Astrocyte (in vitro differentiated cells and primary cell): ENCODE measurements around the gene IGFBP1. TPM values are rescaled to one million over a fixed set of nuclear protein-coding genes. Genes with fewer than 3 reads are reported as not detected.
"Not testable (repeated sequence)": the region's sequence is repeated elsewhere in the genome, so short reads cannot be mapped to it uniquely, and the experiment has no call there.

Experiments used
- DNase-seq: peaks from one replicate; pipeline ENCODE4 v3.0.0-alpha.2; 2010; ENCODE audit warnings: low read depth
- FAIRE-seq: peaks from 2 replicates; lab custom pipeline; 2011; peaks lifted over from hg19 to GRCh38; lab: Jason Lieb, UNC
- H2AFZ ChIP-seq: 2 replicates; pipeline ENCODE4 v1.6.0; 2012; ENCODE audit warnings: low read depth, low read length, inconsistent platforms
- H3K27ac ChIP-seq: 2 replicates; pipeline ENCODE4 v1.5.1; 2011; ENCODE audit warnings: low read depth, low read length, inconsistent platforms
- H3K27me3 ChIP-seq: 2 replicates; pipeline ENCODE4 v1.6.0; 2011; ENCODE audit warnings: low read length, inconsistent platforms; ENCODE audit not compliant: insufficient read depth
- H3K36me3 ChIP-seq: 2 replicates; pipeline ENCODE4 v1.5.1; 2011; ENCODE audit warnings: low read length, inconsistent platforms; ENCODE audit not compliant: insufficient read depth
- H3K4me1 ChIP-seq: 2 replicates; pipeline ENCODE4 v1.5.1; 2011; ENCODE audit warnings: low read length, inconsistent platforms; ENCODE audit not compliant: insufficient read depth
- H3K4me2 ChIP-seq: 2 replicates; pipeline ENCODE4 v1.6.0; 2012; ENCODE audit warnings: low read length, inconsistent platforms
- H3K4me3 ChIP-seq: 2 replicates; pipeline ENCODE4 v1.5.1; 2011; ENCODE audit warnings: low read depth, mild to moderate bottlenecking, low read length, inconsistent platforms; ENCODE audit not compliant: insufficient read depth
- H3K79me2 ChIP-seq: 2 replicates; pipeline ENCODE4 v1.6.0; 2012; ENCODE audit warnings: mild to moderate bottlenecking, low read length, inconsistent platforms; ENCODE audit not compliant: insufficient read depth
- H3K9ac ChIP-seq: 2 replicates; pipeline ENCODE4 v1.6.0; 2012; ENCODE audit warnings: mild to moderate bottlenecking, low read length, inconsistent platforms
- H3K9me3 ChIP-seq: 2 replicates; pipeline ENCODE4 v1.5.1; 2012; ENCODE audit warnings: low read depth, mild to moderate bottlenecking, low read length, inconsistent platforms; ENCODE audit not compliant: insufficient read depth
- H4K20me1 ChIP-seq: 2 replicates; pipeline ENCODE4 v1.6.0; 2012; ENCODE audit warnings: low read length, inconsistent platforms; ENCODE audit not compliant: insufficient read depth
- H3K27ac Mint-ChIP-seq: one replicate; pipeline ENCODE4 v1.8.0; 2021; ENCODE audit warnings: mild to moderate bottlenecking, mixed read lengths; ENCODE audit not compliant: unreplicated experiment
- H3K27me3 Mint-ChIP-seq: one replicate; pipeline ENCODE4 v1.8.0; 2021; ENCODE audit warnings: low read depth, mixed read lengths; ENCODE audit not compliant: unreplicated experiment
- H3K36me3 Mint-ChIP-seq: one replicate; pipeline ENCODE4 v1.8.0; 2021; ENCODE audit warnings: low read depth, mixed read lengths; ENCODE audit not compliant: unreplicated experiment
- H3K4me1 Mint-ChIP-seq: one replicate; pipeline ENCODE4 v1.8.0; 2021; ENCODE audit warnings: low read depth, mixed read lengths; ENCODE audit not compliant: unreplicated experiment
- H3K4me3 Mint-ChIP-seq: one replicate; pipeline ENCODE4 v1.8.0; 2021; ENCODE audit warnings: mild to moderate bottlenecking, moderate library complexity, mixed read lengths; ENCODE audit not compliant: unreplicated experiment
- H3K9me3 Mint-ChIP-seq: one replicate; pipeline ENCODE4 v1.8.0; 2021; ENCODE audit warnings: mild to moderate bottlenecking, mixed read lengths; ENCODE audit not compliant: unreplicated experiment
- CTCF ChIP-seq: IDR thresholded peaks from 2 replicates; pipeline ENCODE4 v1.5.1; 2011; ENCODE audit warnings: low read depth, mild to moderate bottlenecking, inconsistent platforms, low read length, moderate library complexity; ENCODE audit not compliant: insufficient read depth
- EZH2 ChIP-seq: IDR thresholded peaks from 2 replicates; pipeline ENCODE4 v1.6.1; 2012; ENCODE audit warnings: mild to moderate bottlenecking, low read length, inconsistent platforms; ENCODE audit not compliant: insufficient read depth
- total RNA-seq: library from RNA; stranded (reverse); gene quantifications from 2 replicates; pipeline ENCODE4 v1.2.1, GENCODE V29; 2021

IGFBP1 gene
- total RNA-seq, 1 donor from 2014 or later, result not detected

DNA sequence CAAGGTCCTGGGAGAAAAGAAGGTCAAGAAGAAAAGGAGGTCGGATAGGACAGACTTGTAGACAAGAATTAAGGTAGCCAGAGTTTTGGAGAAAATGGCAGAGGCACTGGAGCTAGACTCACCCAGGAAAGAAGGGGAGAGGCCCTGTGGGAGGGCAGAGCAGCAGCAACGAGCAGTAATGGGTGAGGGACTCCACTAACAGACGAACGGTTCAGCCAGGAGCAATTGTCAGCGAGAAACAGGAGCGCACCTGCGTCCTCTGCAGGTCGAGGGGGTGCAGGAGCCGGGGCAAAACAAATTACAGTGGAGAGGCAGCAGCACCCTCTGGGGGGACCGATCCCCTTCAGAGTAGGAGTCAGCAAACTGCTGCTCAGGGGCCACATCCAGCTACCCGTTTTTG is 51.3 kb downstream of the IGFBP1 start:
- no peak for FAIRE-seq
- H3K9me3 Mint-ChIP-seq, result peaks cover 8% of the 10 kb centered on the region
- H2AFZ ChIP-seq, result no peak overlapping the region

DNA sequence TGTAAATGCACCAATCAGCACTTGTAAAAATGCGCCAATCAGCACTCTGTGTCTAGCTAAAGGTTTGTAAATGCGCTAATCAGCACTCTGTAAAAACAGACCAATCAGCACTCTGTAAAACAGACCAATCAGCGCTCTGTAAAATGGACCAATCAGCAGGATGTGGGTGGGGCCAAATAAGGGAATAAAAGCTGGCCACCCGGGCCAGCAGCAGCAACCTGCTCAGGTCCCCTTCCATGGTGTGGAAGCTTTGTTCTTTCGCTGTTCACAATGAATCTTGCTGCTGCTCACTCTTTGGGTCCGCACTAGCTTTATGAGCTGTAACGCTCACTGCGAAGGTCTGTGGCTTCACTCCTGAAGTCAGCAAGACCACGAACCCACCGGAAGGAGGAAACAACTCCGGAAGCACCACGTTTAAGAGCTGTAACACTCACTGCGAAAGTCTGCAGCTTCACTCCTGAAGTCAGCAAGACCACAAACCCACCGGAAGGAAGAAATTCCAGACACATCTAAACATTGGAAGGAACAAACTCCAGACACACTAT is 52.0 kb downstream of the IGFBP1 start:
- not testable (repeated sequence) for H3K4me1 Mint-ChIP-seq, FAIRE-seq, H3K27ac ChIP-seq, H3K4me3 ChIP-seq, H3K4me1 ChIP-seq, H2AFZ ChIP-seq, H3K79me2 ChIP-seq, H3K9me3 Mint-ChIP-seq, H3K9ac ChIP-seq, H3K27me3 Mint-ChIP-seq, DNase-seq, H3K36me3 Mint-ChIP-seq, H3K27me3 ChIP-seq, H3K36me3 ChIP-seq, H3K4me2 ChIP-seq, H3K9me3 ChIP-seq, H4K20me1 ChIP-seq
- Mint-ChIP-seq H3K27ac (peak overlapping the region; percentile 56), H3K4me3 (peak overlapping the region; percentile 67)

More for the DNA sequence above, 51.3 kb downstream of the IGFBP1 start:
- no peak overlapping the region for H3K4me3 ChIP-seq
- H3K9ac ChIP-seq, result no peak overlapping the region
- H3K27ac ChIP-seq, result no peak overlapping the region
- H3K4me1 ChIP-seq, result no peaks in the 10 kb centered on the region
- no peaks in the 10 kb centered on the region for H3K9me3 ChIP-seq
- no peaks in the 10 kb centered on the region for H3K79me2 ChIP-seq
- Mint-ChIP-seq H3K4me1 (peaks cover 1% of the 10 kb centered on the region), H3K27ac (no peak overlapping the region), H3K27me3 (peaks cover 1% of the 10 kb centered on the region), H3K4me3 (no peak overlapping the region), H3K36me3 (no peaks in the 10 kb centered on the region)
- H4K20me1 ChIP-seq, result no peaks in the 10 kb centered on the region
- no peaks in the 10 kb centered on the region for H3K27me3 ChIP-seq
- H3K36me3 ChIP-seq, result no peaks in the 10 kb centered on the region
- H3K4me2 ChIP-seq, result no peak overlapping the region
- no peak for DNase-seq
- TF ChIP-seq EZH2, result no peak
- no peak for TF ChIP-seq CTCF

GRCh38 chr7:45940939-45941338 is 52.7 kb downstream of the IGFBP1 start:
- no peak overlapping the region for H3K27ac ChIP-seq
- Mint-ChIP-seq H3K27ac (peak overlapping the region; percentile 56), H3K27me3 (no peaks in the 10 kb centered on the region), H3K4me3 (peak overlapping the region; percentile 67), H3K36me3 (no peaks in the 10 kb centered on the region), H3K4me1 (peaks cover 1% of the 10 kb centered on the region), H3K9me3 (peaks cover 8% of the 10 kb centered on the region)
- FAIRE-seq, result no peak
- H3K4me3 ChIP-seq, result no peak overlapping the region
- H3K9me3 ChIP-seq, result no peaks in the 10 kb centered on the region
- H3K9ac ChIP-seq, result no peak overlapping the region
- H3K4me1 ChIP-seq, result no peaks in the 10 kb centered on the region
- no peaks in the 10 kb centered on the region for H4K20me1 ChIP-seq
- TF ChIP-seq CTCF (no peak), EZH2 (no peak)
- no peak overlapping the region for H2AFZ ChIP-seq
- no peak for DNase-seq
- no peaks in the 10 kb centered on the region for H3K36me3 ChIP-seq
- H3K79me2 ChIP-seq, result no peaks in the 10 kb centered on the region
- H3K4me2 ChIP-seq, result no peak overlapping the region
- H3K27me3 ChIP-seq, result no peaks in the 10 kb centered on the region

Other genes starting within 250 kb of the IGFBP1 start
- not detected in 2 replicates for gene CCDC201, start 15.4 kb upstream of the IGFBP1 start, total RNA-seq
- 1,092 and 1,283 TPM in 2 replicates for gene IGFBP3, start 32.8 kb downstream of the IGFBP1 start, total RNA-seq